IPS-20b (cell line): ENCODE measurements around the gene PTCD1.

Experiments
- H3K27ac ChIP-seq: one replicate; pipeline ENCODE4 v1.5.1; 2013; ENCODE audit warnings: low read length
- H3K27me3 ChIP-seq: 2 replicates; pipeline ENCODE4 v1.6.1; 2013; ENCODE audit warnings: mild to moderate bottlenecking, low read length, inconsistent platforms; ENCODE audit not compliant: insufficient read depth
- H3K36me3 ChIP-seq: 2 replicates; pipeline ENCODE4 v1.6.1; 2013; ENCODE audit warnings: low read depth, mild to moderate bottlenecking, inconsistent platforms, low read length, moderate library complexity; ENCODE audit not compliant: insufficient read depth
- H3K4me1 ChIP-seq: 2 replicates; pipeline ENCODE4 v1.6.1; 2013; ENCODE audit warnings: mild to moderate bottlenecking, control low read depth, inconsistent platforms, low read length, moderate library complexity; ENCODE audit not compliant: insufficient read depth
- H3K4me3 ChIP-seq: 2 replicates; pipeline ENCODE4 v1.5.1; 2013; ENCODE audit warnings: mild to moderate bottlenecking, low read length, inconsistent platforms
- H3K9ac ChIP-seq: 2 replicates; pipeline ENCODE4 v1.6.1; 2013; ENCODE audit warnings: low read depth, mild to moderate bottlenecking, inconsistent platforms, low read length, moderate library complexity
- H3K9me3 ChIP-seq: 2 replicates; pipeline ENCODE4 v1.6.1; 2013; ENCODE audit warnings: mild to moderate bottlenecking, low read depth, low read length, inconsistent platforms; ENCODE audit not compliant: insufficient read depth

Gene PTCD1

DNA sequence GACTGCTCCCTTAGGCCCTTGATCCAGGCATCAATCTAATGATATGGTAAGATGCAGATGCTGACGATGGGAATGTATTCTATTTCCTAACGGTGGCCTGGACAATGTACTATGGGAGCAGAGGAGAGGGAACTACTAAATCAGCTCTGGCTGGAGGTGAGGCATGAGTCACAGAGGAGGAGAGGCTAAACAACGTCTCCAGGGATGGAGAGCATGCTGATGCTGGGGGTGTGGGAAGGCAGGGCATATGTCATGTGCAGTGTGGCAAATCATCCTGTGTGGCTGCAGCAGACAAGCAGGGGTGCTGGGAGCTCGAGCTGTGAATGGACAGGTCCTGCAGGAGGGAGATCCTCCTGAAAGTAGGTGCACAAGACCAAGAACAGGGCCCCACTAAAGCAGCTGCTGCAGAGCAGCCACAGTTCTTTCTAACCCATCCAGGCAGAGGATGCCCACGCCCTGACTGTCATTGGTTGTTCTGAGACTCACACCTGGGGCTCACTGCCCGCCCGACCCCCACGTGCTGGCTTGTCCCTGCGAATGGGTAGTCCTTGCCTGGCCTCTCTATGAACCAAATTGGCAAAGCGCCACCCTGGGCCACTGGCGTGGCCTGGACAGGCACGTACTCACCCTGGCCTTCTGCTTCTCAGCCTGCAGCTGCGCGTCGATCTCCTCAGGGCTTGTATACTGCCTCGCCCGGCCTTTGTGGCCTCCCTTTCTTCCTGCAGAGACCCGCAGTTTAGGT is 34.2 kb downstream of the PTCD1 start:
- Histone ChIP-seq H3K9me3 (no peaks in the 10 kb centered on the region), H3K27me3 (no peaks in the 10 kb centered on the region), H3K4me3 (no peak overlapping the region), H3K27ac (no peak overlapping the region), H3K9ac (no peak overlapping the region), H3K36me3 (peaks cover 61% of the 10 kb centered on the region), H3K4me1 (peaks cover 8% of the 10 kb centered on the region)

DNA sequence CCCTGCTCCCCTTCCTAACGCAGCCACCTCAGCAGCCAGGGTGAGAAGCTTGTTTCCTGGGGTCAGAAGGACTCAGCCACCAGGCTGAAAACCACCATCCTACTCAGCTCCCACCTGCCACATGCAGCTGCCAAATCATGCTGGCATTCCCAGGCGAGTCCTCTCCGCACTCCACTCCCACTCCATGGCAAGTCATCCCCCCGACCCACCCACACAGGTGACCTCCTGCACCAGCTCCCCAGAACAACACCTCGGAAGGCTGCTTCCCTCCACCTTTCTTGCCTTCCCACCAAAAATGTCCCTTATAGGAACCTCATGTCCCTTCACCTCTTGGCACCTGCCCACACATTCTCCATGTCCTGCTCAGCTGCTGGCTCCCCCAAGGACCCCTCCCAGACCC is 34.8 kb downstream of the PTCD1 start:
- Histone ChIP-seq H3K36me3 (peaks cover 62% of the 10 kb centered on the region), H3K9ac (no peak overlapping the region), H3K27me3 (no peaks in the 10 kb centered on the region), H3K27ac (no peak overlapping the region), H3K9me3 (no peaks in the 10 kb centered on the region), H3K4me1 (peaks cover 8% of the 10 kb centered on the region), H3K4me3 (no peak overlapping the region)

DNA sequence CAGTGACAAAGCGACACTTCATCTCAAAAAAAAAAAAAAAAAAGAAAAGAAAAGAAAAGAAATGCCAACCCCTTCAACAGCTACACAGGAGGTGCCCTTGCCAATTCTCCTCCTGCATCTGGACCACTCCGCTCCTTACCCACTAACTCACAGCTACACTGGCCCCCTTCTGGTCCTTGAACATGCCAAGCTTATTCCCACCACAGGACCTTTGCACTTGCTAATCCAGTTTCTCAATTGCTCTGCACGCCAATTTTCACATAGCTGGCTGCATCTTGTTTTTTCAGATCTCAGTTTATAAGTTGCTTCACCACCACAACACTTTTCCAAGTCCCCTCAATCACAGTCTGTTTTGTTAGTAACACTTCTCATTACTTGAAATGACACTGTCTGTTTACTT is 35.7 kb downstream of the PTCD1 start:
- H3K36me3 ChIP-seq: peaks cover 71% of the 10 kb centered on the region
- H3K9ac ChIP-seq: no peak overlapping the region

DNA sequence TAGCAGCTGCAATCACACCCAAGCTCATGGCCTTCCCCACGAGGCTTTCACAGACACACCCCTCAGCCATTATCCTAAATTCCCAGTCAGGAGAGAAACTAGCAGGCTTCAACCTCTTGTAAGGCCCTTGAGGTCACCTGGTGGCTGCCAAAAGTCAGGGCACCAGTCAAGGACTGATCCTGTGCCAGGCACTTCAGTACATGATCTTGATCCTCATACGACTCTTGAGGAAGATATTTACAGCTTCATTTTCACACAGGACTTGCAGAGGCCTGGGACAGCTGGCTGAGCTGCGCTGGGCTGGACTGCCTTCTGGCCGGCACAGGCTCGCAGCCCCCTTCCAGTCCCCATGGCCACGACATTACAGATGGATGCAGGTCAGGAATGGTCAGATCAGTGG is 39.0 kb downstream of the PTCD1 start:
- Histone ChIP-seq H3K4me3 (no peak overlapping the region), H3K4me1 (no peaks in the 10 kb centered on the region), H3K9me3 (no peaks in the 10 kb centered on the region), H3K27me3 (no peaks in the 10 kb centered on the region), H3K27ac (no peak overlapping the region), H3K9ac (no peak overlapping the region), H3K36me3 (peaks cover 97% of the 10 kb centered on the region)

More for the DNA sequence above, 35.7 kb downstream of the PTCD1 start:
- H3K27me3 ChIP-seq: no peaks in the 10 kb centered on the region
- H3K4me3 ChIP-seq: no peak overlapping the region
- H3K4me1 ChIP-seq: peaks cover 8% of the 10 kb centered on the region
- H3K27ac ChIP-seq: no peak overlapping the region
- no peaks in the 10 kb centered on the region for H3K9me3 ChIP-seq

DNA sequence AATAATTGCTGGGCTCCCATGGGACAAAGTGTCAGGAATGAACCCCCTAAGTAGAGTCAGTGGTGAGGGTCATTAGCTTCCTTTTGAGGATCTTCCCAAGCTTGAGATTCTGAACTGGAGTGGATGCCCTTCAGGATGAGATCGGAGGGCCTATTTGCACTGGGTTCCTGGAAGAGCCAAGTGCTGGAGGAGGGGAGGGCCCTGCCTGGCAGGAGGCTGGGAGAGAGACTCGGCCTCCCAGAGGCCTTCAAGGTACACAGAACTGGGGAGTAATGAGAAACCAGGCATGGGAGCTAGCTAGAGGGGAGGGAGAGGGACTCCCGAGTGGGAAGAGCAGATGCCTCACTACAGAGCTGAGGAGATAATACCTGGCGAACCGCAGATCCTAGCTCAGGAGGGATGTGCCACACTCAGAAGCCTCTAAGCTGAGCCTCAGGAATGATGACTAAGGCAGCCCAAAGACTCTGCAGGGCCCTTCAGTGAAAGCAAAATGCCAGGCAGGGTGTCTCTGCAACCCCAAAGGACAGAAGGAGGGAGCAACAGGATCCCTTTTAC is 39.6 kb downstream of the PTCD1 start:
- Histone ChIP-seq H3K9me3 (no peaks in the 10 kb centered on the region), H3K36me3 (peaks cover 97% of the 10 kb centered on the region), H3K9ac (no peak overlapping the region)

DNA sequence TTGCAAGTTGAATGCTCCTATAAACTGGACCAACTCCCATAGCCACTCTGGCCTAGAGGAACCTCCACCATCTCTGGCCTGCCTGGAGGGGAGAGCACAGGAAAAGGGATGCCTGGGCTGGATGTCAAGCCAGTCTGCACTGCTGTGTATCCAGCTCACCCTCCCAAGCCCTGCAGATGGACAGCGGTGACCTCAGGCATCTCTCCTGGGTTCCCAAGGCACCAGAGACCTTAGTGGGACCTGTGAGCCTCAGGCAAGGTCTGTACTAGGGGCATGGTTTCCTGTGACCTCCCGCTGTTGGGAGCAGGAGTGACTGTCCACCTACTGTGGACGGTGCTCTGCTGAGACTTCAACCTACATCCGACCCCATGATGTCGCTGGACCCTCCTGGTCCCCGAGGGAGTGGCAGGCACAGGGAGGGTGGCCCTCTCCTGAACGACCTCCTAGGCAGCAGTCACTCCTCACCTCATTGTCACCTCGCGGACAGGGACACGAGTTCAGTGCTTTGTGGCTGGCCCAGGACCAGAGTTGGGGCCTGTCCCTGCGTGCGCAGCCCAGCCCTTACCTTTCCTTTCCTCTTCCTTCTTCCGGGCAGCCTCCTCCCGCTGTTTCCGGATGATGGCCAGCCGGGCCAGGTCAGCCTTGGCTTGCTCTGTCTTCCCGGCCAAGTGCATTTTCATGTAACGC is 41.2 kb downstream of the PTCD1 start:
- no peaks in the 10 kb centered on the region for H3K9me3 ChIP-seq
- peaks cover 83% of the 10 kb centered on the region for H3K36me3 ChIP-seq
- H3K4me3 ChIP-seq: no peak overlapping the region
- H3K27me3 ChIP-seq: no peaks in the 10 kb centered on the region
- peaks cover 4% of the 10 kb centered on the region; the same call in 1 of the 2 replicates for H3K4me1 ChIP-seq
- H3K9ac ChIP-seq: no peak overlapping the region
- no peak overlapping the region for H3K27ac ChIP-seq

More for the DNA sequence above, 39.6 kb downstream of the PTCD1 start:
- H3K4me1 ChIP-seq: no peaks in the 10 kb centered on the region
- H3K27ac ChIP-seq: no peak overlapping the region
- no peak overlapping the region for H3K4me3 ChIP-seq
- H3K27me3 ChIP-seq: no peaks in the 10 kb centered on the region

DNA sequence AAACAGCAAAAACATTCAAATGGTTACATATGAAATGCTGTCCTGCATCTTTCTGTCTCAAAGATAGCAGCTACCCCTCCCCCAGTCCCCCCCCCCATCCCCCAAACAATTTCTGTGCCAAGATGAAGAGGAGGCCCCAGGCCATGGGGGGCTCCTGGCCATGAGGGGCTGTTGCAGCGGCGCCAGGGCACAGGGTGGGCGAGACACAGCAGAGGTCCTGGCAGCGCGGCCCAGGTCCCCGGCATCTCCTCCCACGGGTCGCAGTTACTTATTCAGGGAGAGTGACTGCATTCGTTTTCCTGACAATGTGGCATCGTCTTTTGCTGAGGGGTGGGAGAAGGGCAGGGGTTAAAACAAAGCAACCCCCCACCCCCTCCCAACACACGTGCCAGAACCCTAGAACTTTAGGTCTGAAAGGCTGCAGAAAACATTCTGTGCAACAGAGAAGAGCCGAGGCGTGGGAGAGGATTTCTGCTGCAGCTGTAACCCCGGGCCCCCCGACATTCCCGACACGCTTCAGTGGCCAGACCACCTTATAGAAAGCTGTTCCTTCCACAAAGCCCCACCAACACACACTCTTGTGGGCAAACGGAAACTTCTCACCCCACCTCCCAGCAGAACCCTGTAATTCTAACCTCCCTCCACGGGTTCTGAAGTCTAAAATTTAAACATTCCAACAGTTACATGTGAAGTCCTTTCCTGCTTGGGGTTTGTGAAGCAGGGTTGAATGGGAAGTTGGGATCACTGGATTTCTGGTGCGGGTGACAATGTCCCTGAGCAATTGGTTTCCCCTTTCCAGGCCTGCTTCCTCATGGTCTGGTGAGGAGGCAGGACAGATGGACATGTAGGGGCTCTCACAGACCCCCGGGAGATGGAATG is 41.9 kb downstream of the PTCD1 start:
- no peaks in the 10 kb centered on the region for H3K27me3 ChIP-seq
- H3K4me3 ChIP-seq: no peak overlapping the region
- peaks cover 75% of the 10 kb centered on the region for H3K36me3 ChIP-seq
- H3K9ac ChIP-seq: no peak overlapping the region
- no peak overlapping the region for H3K27ac ChIP-seq
- H3K4me1 ChIP-seq: peaks cover 4% of the 10 kb centered on the region; the same call in 1 of the 2 replicates
- H3K9me3 ChIP-seq: no peaks in the 10 kb centered on the region

DNA sequence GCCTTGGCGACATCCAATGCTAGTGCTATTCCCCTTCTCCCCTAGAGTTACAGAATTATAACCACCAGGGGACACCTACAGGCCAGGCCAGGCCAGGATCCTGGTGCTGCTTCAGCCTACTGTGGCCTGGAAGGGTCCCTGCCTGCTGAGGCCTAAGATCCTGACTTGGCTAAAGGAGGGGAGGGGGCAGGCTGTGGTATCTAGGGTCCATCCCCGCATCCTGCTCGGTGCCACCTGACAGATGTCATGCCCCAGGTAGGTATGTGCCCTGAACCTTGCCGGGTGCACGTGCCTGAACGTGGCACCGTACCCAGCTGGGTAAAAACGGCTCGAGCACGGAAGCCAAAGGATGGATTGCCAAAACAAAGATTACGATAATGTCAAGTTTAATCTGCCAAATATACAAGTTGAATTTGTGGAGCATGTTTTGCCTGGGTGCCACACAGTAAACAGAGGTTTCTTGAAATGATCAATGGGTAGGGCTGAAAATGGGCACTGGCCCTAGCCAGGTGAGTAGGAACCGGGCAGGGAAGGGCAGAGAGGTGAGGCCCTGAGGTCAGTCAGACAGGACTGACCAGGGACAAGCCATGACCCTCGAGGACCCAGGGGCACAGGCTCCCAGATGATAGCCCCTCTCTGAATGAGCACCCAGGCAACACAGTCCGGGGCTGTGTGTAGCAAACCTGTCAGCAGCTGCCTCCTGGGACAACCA is 42.8 kb downstream of the PTCD1 start:
- Histone ChIP-seq H3K9ac (no peak overlapping the region), H3K4me3 (no peak overlapping the region), H3K27me3 (no peaks in the 10 kb centered on the region), H3K4me1 (peaks cover 4% of the 10 kb centered on the region; the same call in 1 of the 2 replicates), H3K36me3 (peaks cover 75% of the 10 kb centered on the region), H3K9me3 (no peaks in the 10 kb centered on the region), H3K27ac (no peak overlapping the region)

DNA sequence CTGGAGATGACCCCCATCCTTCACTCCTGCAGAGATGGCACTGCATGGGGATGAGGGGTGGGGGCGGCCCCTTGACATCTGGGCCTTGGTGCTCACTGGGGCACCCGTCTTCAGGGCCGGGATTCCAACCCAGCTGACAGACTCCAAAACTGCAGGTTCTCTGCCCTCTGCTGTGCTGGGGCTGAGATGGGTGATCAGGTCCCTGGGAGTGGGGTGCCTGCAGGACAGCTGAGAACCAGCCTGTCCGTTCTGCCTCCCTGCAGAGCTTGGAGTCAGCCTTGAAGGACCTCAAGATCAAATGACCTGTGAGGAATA is 44.5 kb downstream of the PTCD1 start:
- H3K9ac ChIP-seq: peak overlapping the region; percentile 85; the same call in 1 of the 2 replicates
- peaks cover 4% of the 10 kb centered on the region; the same call in 1 of the 2 replicates for H3K4me1 ChIP-seq
- H3K36me3 ChIP-seq: peaks cover 75% of the 10 kb centered on the region
- no peaks in the 10 kb centered on the region for H3K9me3 ChIP-seq
- no peak overlapping the region for H3K4me3 ChIP-seq
- H3K27me3 ChIP-seq: no peaks in the 10 kb centered on the region
- H3K27ac ChIP-seq: no peak overlapping the region

DNA sequence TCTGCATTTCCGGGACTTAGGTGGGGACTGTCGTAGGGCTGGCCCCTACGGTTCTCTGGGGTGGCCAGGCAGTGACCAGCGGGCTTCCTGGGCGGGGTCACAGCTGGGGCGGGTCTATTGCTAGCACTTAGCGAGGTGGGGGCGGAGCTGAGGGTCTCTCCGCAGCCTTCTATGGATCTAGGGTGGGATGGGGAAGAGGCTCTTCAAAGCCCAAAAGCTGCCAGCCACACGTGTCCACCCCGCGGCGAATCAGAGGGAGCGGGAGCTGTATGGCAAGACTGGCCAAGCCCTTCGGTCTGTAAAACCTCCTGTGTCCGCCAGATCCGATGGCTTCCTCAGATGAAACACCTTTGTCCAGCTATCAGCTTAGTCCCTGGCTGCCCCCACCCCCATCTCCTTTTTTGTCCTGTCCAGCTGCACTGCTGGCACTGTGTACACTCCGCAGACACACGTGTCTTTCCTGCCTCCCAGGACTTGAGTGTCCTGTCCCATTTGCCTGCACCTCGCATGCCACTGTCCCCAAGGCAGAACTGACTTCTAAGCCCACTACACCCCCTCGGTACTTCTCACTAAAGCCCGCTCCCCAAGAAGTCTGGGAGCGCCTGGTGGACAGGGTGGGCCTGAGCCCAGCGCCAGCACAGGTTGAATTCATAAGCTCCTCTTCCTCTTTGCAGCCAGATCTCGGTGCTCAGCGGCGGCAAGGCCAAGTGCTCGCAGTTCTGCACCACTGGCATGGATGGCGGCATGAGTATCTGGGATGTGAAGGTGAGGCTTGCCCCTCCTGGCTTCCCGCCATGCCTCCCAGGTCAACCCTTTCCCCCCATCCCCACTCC is 45.0 kb downstream of the PTCD1 start:
- Histone ChIP-seq H3K27ac (peak overlapping the region; percentile 7), H3K27me3 (no peaks in the 10 kb centered on the region), H3K9me3 (no peaks in the 10 kb centered on the region), H3K36me3 (peaks cover 70% of the 10 kb centered on the region), H3K9ac (peak overlapping the region; percentile 85), H3K4me3 (peak overlapping the region; percentile 93), H3K4me1 (peaks cover 4% of the 10 kb centered on the region; the same call in 1 of the 2 replicates)
